Uterus (tissue), 2 donors: ENCODE results near the gene GRIK4.

Experiments used
- CTCF ChIP-seq, 4 experiments: fragments of 200-600 bp in 2 of 4; fragments of 450-650 bp in 2 of 4; sonication (generic) in 2 of 4; IDR thresholded peaks; one replicate each; pipeline ENCODE4 v1.5.1; 2016 to 2019; ENCODE audit warnings: antibody characterized with exemption in 4 of 4, mild to moderate bottlenecking in 2 of 4, moderate library complexity in 1 of 4
- POLR2A ChIP-seq, 2 donors: fragments of 450-650 bp; IDR thresholded peaks; one replicate each; pipeline ENCODE4 v1.6.1; 2016; ENCODE audit warnings: antibody characterized with exemption in 2 of 2, mild to moderate bottlenecking in 1 of 2, moderate library complexity in 1 of 2

DNA sequence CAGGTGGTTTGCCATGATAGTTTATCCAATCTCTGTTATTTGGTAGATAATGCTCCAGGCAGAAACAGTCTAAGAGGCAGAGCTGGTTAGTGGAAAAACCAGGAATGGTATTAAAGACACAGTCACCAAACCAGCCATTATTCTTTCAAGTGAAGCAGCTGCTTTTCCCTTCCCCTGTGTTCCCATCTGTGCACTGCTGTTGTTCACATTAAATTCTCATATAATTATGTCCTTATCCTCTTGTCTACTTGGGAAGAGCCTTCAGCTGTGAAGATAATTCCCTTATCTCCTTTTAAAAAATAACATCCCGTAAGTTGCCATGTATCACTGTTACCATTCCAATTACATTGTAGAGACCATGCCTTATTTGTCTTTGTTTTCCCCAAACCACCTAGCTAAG is 507.2 kb downstream of the GRIK4 start:
- no peak for TF ChIP-seq CTCF (IDR thresholded peaks at IDR 0.05)
- no peak for TF ChIP-seq POLR2A (IDR thresholded peaks at IDR 0.05)
